HG02798 (cell line): ENCODE measurements around the gene RCAN2.

ENCODE experiments used
- ATAC-seq: cut with Tn5 transposase; IDR thresholded peaks from one replicate; pipeline ENCODE4 v1.9.1; 2021; ENCODE audit warnings: mild to moderate bottlenecking; ENCODE audit not compliant: unreplicated experiment, poor library complexity

RCAN2 gene

GRCh38 chr6:46305236-46305635 lies 186.0 kb downstream of the RCAN2 start:
- no peak for ATAC-seq

DNA sequence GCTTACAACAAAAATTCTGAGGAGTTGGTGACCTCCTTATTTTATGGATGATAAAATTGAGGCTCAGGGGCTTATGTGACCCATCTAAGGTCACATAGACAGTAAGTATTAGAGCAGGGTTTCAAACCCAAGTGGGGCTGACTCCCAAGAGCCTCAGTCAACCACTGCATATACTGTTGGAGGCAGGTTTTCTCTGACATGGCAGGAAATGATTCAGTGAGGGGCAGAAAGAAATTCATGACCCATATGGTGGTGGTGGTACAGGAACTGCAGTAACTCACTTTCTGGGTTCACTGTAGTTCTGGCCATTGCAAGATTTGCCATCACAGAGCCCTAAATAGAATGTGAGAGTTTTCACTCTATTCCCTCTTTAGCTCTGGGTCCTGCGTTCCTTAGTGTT lies 188.4 kb downstream of the RCAN2 start:
- ATAC-seq = no peak

DNA sequence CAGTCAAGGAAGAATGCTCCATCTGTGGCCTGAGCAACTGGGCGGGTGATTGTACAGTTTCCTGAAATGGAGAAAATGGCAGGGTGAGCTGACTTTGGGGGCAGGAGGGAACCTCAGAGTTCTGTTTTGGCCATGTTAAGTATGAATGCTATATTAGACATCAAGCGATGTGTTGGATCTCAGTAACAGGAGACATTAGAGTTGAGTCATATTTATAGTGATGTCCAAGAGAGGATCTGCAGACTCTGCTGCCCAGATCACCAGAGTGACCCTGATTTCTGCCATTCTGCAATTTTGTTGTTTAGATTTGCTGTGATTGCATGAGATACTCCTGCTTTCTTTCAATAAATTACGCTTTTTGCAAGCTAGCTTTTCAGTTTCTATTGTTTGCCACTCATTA lies 189.1 kb downstream of the RCAN2 start:
- ATAC-seq = no peak

DNA sequence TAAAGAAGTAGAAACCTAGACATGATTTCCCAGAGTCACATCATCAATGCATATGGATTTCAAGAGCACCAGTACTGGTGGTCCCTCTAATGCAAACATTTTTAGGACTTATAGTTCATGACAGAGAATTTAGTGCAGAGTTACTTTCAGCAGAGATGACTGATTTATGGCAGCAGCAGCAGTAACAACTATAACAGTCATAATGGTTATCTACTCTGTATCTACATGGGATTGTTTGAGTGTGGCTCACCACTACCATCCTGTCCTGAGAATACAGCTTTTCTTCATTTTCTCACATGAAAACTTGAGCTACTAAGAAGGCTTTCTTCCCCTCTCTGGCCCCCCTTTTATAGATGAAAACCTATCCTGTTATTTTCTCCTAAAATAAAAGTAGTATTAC lies 192.0 kb downstream of the RCAN2 start:
- ATAC-seq = no peak

DNA sequence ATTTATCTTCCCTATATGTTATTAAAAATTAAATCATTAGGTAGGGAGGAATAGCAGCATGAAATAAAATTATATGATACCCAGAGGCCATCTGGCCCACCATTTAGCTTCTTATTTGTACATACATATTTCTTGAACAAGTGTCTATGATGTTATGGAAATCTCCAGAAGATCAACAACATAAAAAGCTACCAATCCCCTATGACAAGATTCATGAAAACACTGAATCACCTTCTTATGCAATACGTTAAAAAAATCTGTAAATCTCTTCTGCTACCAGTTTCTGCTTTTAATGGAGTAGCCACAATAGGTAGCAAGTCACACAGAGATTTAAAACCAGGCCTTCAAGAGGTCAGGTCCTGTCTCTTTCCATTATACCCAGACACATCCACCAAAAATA lies 194.7 kb downstream of the RCAN2 start:
- ATAC-seq = no peak

DNA sequence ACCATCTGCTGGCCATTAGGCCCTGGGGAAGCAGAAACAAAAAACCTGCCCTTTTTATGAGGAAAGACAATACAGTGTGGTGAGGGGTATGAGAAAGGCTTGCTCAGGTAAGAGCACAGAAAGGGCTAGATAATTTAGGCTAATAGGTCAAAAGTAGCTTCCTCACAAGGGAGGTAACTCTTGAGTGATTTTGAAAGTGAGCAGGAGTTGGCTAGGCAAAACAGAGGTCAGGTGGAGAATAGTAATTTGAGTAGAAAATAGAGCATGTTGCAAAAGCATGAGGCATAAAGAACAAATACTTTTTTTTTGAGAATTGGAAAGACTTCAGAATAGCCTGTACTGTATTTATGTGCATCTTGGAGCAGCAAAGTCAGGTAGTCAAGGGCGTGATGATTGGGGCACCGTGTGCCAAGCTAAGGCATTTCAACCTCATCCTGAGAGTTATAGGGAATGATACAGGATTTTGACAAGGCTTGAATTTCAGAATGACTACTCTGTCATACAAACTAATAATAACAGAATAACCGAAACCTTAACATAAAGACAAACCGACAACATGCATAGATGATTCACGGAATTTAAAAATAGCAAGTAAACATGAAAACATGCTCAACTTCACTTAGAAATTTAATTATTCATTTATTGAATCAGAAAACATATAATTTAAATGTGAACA lies 197.5 kb downstream of the RCAN2 start:
- peak; percentile 77 for ATAC-seq

- ATAC-seq = no peak
Observed at GRCh38 chr6:46291880-46292279, 199.4 kb downstream of the RCAN2 start.

GRCh38 chr6:46291275-46291633 lies 200.0 kb downstream of the RCAN2 start:
- ATAC-seq = no peak

- ATAC-seq = no peak
Observed at GRCh38 chr6:46290421-46291274, 200.6 kb downstream of the RCAN2 start.

DNA sequence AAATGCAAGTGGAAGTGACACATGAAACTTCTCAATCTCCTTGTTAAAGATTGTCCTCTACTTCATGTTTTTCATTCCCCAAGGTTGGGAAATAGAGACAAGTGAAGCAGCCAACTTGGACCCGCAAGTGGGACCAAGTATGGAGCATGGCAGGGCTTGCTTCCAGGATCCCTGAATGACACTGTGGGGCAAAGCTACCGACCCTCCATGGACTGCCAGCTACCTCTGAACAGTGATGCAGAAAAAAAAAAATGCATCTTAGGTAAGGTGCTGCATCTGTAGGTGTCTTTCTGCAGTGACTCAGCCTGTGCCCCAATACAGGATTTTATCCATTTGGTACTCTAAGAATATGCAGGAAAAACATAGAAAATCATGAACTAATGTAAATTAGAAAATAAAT lies 201.4 kb downstream of the RCAN2 start:
- no peak for ATAC-seq

GRCh38 chr6:46288835-46289234 lies 202.4 kb downstream of the RCAN2 start:
- ATAC-seq = no peak

GRCh38 chr6:46287681-46288080 lies 203.6 kb downstream of the RCAN2 start:
- ATAC-seq = no peak

GRCh38 chr6:46287043-46287442 lies 204.2 kb downstream of the RCAN2 start:
- ATAC-seq = no peak

- no peak for ATAC-seq
Observed at GRCh38 chr6:46284475-46284874, 206.8 kb downstream of the RCAN2 start.

DNA sequence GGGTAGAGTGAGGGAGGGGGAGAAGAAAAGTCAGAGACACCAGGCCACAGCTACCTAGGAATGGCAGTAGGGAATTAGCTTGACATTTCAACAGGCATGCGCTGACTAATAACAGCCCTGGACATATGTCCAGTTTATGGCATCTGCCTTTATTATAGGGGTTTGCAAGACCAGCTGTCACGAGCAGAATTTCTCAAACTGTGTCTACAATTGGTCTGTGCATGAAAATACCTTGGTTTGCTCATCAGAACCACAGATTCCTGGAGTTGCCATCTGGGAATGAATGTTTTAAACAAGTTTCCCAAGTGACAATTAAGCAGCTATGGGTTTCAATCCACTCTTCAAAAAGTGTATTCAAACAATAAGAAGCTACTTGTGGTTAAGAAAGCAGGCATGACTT lies 210.1 kb downstream of the RCAN2 start:
- no peak for ATAC-seq

DNA sequence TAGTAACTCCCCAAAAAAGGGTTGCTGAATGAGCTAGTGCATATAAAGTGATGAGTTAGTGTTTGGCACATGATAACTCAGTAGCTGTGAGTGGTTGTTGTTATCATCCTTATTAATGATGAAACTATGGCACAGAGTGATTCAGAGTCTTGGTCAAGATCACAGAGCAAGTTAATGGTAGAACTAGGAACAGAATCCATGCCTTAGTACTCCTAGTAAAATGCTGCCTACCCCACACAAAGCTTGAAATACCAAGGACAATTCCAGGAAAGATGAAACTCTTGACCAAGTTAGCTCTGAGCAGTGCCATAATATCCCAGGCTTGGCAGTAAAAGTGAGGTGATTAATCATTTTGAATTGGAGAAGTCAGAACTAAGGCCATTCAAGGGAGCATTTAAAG lies 211.4 kb downstream of the RCAN2 start:
- ATAC-seq = no peak

GRCh38 chr6:46276576-46277142 lies 214.6 kb downstream of the RCAN2 start:
- no peak for ATAC-seq

DNA sequence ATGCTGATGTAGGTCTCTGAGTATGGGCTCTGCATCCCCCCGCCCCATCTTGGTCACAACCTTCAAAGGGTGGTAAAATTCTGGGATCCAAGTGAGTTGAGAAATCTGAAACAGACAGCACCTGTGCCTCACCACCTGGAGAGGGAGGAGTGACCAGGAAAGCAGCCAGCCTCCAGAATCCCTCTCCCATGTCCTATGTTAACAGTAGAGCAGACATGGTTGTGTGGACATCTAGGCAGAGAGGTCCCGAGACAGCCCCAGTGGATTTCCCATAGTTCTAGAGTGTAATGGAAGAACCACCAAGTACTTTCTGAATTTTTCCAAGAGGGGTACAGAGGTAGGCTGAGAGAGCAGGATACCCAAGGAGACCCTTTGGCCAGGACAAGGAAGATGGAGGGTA lies 216.7 kb downstream of the RCAN2 start:
- no peak for ATAC-seq

DNA sequence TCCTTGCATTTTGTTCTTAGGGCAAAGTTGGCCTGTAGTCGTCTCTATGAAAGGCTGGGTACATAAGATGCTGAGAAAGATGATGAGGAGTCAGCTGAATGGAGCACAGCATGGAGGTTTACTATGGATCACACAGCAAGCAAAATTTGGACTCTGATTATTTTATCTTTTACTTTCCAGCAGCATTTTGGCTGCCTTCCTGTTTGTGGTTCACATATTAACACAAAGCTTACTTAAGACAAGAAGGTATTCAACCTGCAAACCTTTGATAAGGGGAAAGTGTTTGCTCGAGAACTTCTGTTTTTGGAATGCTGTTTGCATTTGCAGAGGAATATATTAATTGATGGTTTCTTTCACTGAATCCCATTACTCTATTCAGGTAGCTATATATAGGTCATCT lies 217.3 kb downstream of the RCAN2 start:
- ATAC-seq = no peak

GRCh38 chr6:46271728-46272127 lies 219.5 kb downstream of the RCAN2 start:
- no peak for ATAC-seq

- no peak for ATAC-seq
Observed at GRCh38 chr6:46271107-46271506, 220.1 kb downstream of the RCAN2 start.

DNA sequence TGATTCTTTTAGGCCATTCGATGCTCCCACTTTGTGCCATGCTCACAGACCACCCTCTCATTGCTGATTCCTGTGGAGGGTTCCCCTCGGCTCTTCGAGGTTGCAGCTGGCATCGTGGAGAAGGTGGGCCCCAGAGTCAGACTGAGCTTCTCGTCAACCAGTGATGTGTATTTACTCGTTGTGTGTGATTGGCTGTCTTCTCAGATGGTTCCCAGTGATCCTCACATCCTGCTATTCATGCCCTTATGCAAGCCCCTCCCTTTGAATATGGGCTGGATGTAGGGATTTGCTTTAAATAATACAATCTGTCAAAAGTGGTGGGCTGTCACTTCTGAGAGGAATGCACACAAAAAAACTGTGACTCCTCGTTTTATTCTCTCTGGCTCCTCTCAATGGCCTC lies 220.9 kb downstream of the RCAN2 start:
- ATAC-seq = no peak
